Subcutaneous adipose tissue (tissue), 4 donors: ENCODE results near the gene CDK2AP2. TPM values are rescaled to one million over a fixed set of nuclear protein-coding genes. Genes with fewer than 3 reads are reported as not detected.

ENCODE experiments used
- CTCF ChIP-seq: fragments of 450-650 bp; IDR thresholded peaks from one replicate; pipeline ENCODE4 v1.5.1; 2016; ENCODE audit warnings: low read depth, mild to moderate bottlenecking, control low read depth, antibody characterized with exemption, moderate library complexity
- total RNA-seq, 4 donors: library from RNA; depleted of rRNA; stranded (reverse); fragments of >200 nt; gene quantifications; one replicate each; pipeline ENCODE4 v1.1.0, GENCODE V29; 2016

The CDK2AP2 gene
- 10 to 100 TPM; 21.2 to 33.2 (median 23.5) TPM for total RNA-seq

GRCh38 chr11:67507864-67508485 is at the start of gene CDK2AP2:
Gene CDK2AP2 (minus strand): TSS chr11:67508162. CDS start chr11:67508082, 80 bp downstream.
- TF ChIP-seq CTCF: no peak

- no peak for TF ChIP-seq CTCF
These were observed 48.3 kb upstream of the CDK2AP2 start for GRCh38 chr11:67556244-67556643.

- no peak for TF ChIP-seq CTCF
These were observed 43.2 kb upstream of the CDK2AP2 start for GRCh38 chr11:67551127-67551526.

GRCh38 chr11:67548555-67549110 is 40.7 kb upstream of the CDK2AP2 start:
- no peak for TF ChIP-seq CTCF

GRCh38 chr11:67545280-67545679 is 37.3 kb upstream of the CDK2AP2 start:
- no peak for TF ChIP-seq CTCF

GRCh38 chr11:67544616-67545242 is 36.8 kb upstream of the CDK2AP2 start:
- TF ChIP-seq CTCF: no peak

- TF ChIP-seq CTCF: no peak
These were observed 35.6 kb upstream of the CDK2AP2 start for GRCh38 chr11:67543585-67543984.
